CD14-positive monocyte (primary cell): Measurements from ENCODE around the gene HOATZ. TPM values are rescaled to one million over a fixed set of nuclear protein-coding genes. Genes with fewer than 3 reads are reported as not detected.

Experiments
- DNase-seq, 3 donors: peaks; one replicate each; pipeline ENCODE4 v3.0.0-alpha.2; 2011 to 2022
- H2AFZ ChIP-seq: 2 replicates; pipeline ENCODE4 v1.6.0; 2012; ENCODE audit warnings: mild to moderate bottlenecking, low read depth, low read length, inconsistent platforms; ENCODE audit not compliant: insufficient read depth, poor library complexity, severe bottlenecking
- H3K27ac ChIP-seq, 2 donors: 1 replicate in 1 of 2; 2 replicates in 1 of 2; pipeline ENCODE4 v1.5.1; 2012 to 2013; ENCODE audit warnings: low read length in 2 of 2, control low read depth in 1 of 2, inconsistent platforms in 1 of 2, low read depth in 1 of 2, mild to moderate bottlenecking in 1 of 2
- H3K27me3 ChIP-seq, 2 donors: one replicate each; pipeline versions ENCODE4 v1.6.0 to v1.6.1; 2011 to 2013; ENCODE audit warnings: low read length in 2 of 2; ENCODE audit not compliant: control insufficient read depth in 2 of 2, insufficient read depth in 2 of 2
- H3K36me3 ChIP-seq, 2 donors: replicated peaks in 1 of 2; 1 replicate in 1 of 2; 2 replicates in 1 of 2; pipeline versions ENCODE4 v1.5.1 to v1.6.1; 2012 to 2013; ENCODE audit warnings: low read length in 2 of 2, control low read depth in 1 of 2, inconsistent platforms in 1 of 2, mild to moderate bottlenecking in 1 of 2; ENCODE audit not compliant: insufficient read depth in 2 of 2, control insufficient read depth in 1 of 2
- H3K4me1 ChIP-seq, 2 donors: 1 replicate in 1 of 2; 2 replicates in 1 of 2; pipeline versions ENCODE4 v1.5.1 to v1.6.1; 2012 to 2013; ENCODE audit warnings: low read length in 2 of 2, control low read depth in 1 of 2, inconsistent platforms in 1 of 2, mild to moderate bottlenecking in 1 of 2, moderate library complexity in 1 of 2; ENCODE audit not compliant: insufficient read depth in 2 of 2, control insufficient read depth in 1 of 2
- H3K4me2 ChIP-seq: replicated peaks from 2 replicates; pipeline ENCODE3; 2012; ENCODE audit warnings: low read length, moderate library complexity, mild to moderate bottlenecking; ENCODE audit not compliant: poor library complexity, severe bottlenecking; ENCODE audit errors: extremely low read depth
- H3K4me3 ChIP-seq, 3 experiments: fragments of 200-600 bp in 1 of 3; sonication (generic) in 1 of 3; replicated peaks in 1 of 3; 1 replicate in 2 of 3; 2 replicates in 1 of 3; pipeline ENCODE4 v1.5.1; 2011 to 2013; ENCODE audit warnings: low read length in 3 of 3, mild to moderate bottlenecking in 3 of 3, control low read depth in 2 of 3, low read depth in 2 of 3, inconsistent platforms in 1 of 3, moderate library complexity in 1 of 3
- H3K79me2 ChIP-seq: 2 replicates; pipeline ENCODE4 v1.6.0; 2012; ENCODE audit warnings: mild to moderate bottlenecking, control low read depth, inconsistent platforms, low read length, moderate library complexity; ENCODE audit not compliant: insufficient read depth
- H3K9ac ChIP-seq: 2 replicates; pipeline ENCODE4 v1.6.0; 2017; ENCODE audit warnings: low read length, mild to moderate bottlenecking; ENCODE audit not compliant: insufficient read depth, poor library complexity, severe bottlenecking
- H3K9me3 ChIP-seq, 2 donors: replicated peaks in 1 of 2; 1 replicate in 1 of 2; 2 replicates in 1 of 2; pipeline versions ENCODE4 v1.5.1 to v1.6.1; 2012 to 2013; ENCODE audit warnings: low read length in 2 of 2, control low read depth in 1 of 2; ENCODE audit not compliant: control insufficient read depth in 1 of 2, insufficient read depth in 1 of 2
- H4K20me1 ChIP-seq: 2 replicates; pipeline ENCODE4 v1.6.0; 2012; ENCODE audit warnings: mild to moderate bottlenecking, low read length, control low read depth, moderate library complexity; ENCODE audit not compliant: insufficient read depth
- H3K27ac Mint-ChIP-seq, 7 donors: one replicate each; pipeline ENCODE4 v1.8.0; 2020; ENCODE audit warnings: mild to moderate bottlenecking in 7 of 7, mixed read lengths in 7 of 7, moderate library complexity in 6 of 7, inconsistent platforms in 2 of 7
- H3K27me3 Mint-ChIP-seq, 3 donors: one replicate each; pipeline ENCODE4 v1.8.0; 2021 to 2022; ENCODE audit warnings: low read depth in 3 of 3, mild to moderate bottlenecking in 3 of 3, mixed read lengths in 3 of 3, moderate library complexity in 3 of 3, inconsistent platforms in 1 of 3
- H3K36me3 Mint-ChIP-seq, 2 donors: one replicate each; pipeline ENCODE4 v1.8.0; 2020; ENCODE audit warnings: mixed read lengths in 2 of 2, inconsistent platforms in 1 of 2, mild to moderate bottlenecking in 1 of 2
- H3K4me1 Mint-ChIP-seq: one replicate; pipeline ENCODE4 v1.8.0; 2020; ENCODE audit warnings: mild to moderate bottlenecking, mixed read lengths
- H3K4me3 Mint-ChIP-seq, 2 donors: one replicate each; pipeline ENCODE4 v1.8.0; 2020; ENCODE audit warnings: mild to moderate bottlenecking in 2 of 2, mixed read lengths in 2 of 2, moderate library complexity in 1 of 2
- H3K9me3 Mint-ChIP-seq, 7 donors: one replicate each; pipeline ENCODE4 v1.8.0; 2020 to 2022; ENCODE audit warnings: mixed read lengths in 7 of 7, mild to moderate bottlenecking in 6 of 7, moderate library complexity in 6 of 7, inconsistent platforms in 2 of 7
- CTCF ChIP-seq: fragments of 200-600 bp; IDR thresholded peaks from one replicate; pipeline ENCODE4 v1.8.0; 2022; ENCODE audit warnings: antibody characterized with exemption, mild to moderate bottlenecking
- WGBS: methylation state at CpG from one replicate; pipeline ENCODE4 v1.1.5; 2013; ENCODE audit warnings: missing lambda C conversion rate; ENCODE audit not compliant: insufficient coverage; 5-methylcytosine and 5-hydroxymethylcytosine counted together
- intact Hi-C, 2 donors: fragments of 100-400 bp; cut with micrococcal nuclease; formaldehyde crosslinking; loops; one replicate each; pipeline versions ENCODE4 v1.15.0 to v1.15.1; 2023
- polyA plus RNA-seq, 3 donors: library from polyadenylated mRNA; depleted of rRNA in 1 of 3; unstranded in 2 of 3; stranded (reverse) in 1 of 3; fragments of 300-500 nt in 2 of 3; fragments of >200 nt in 1 of 3; fragmentation: Illumina TruSeq in 2 of 3; gene quantifications; 1 replicate in 2 of 3; 2 replicates in 1 of 3; pipeline ENCODE4 v1.2.3, GENCODE V29; 2012 to 2021

HOATZ gene
- polyA plus RNA-seq, 3 donors: not detected

GRCh38 chr11:111494040-111494439 lies 20.5 kb upstream of the HOATZ start:
- Histone ChIP-seq H3K4me1 (no peaks in the 10 kb centered on the region), H3K36me3 (no peaks in the 10 kb centered on the region), H3K9ac (no peak overlapping the region), H4K20me1 (no peaks in the 10 kb centered on the region), H2AFZ (no peak overlapping the region), H3K79me2 (no peaks in the 10 kb centered on the region), H3K4me3 (no peak overlapping the region), H3K9me3 (no peaks in the 10 kb centered on the region), H3K27ac (no peak overlapping the region), H3K27me3 (no peaks in the 10 kb centered on the region), H3K4me2 (no peak overlapping the region)
- WGBS: 100% methylated on average over 1 of the region's 1 CpG
- H3K4me1 Mint-ChIP-seq: peaks cover 3% of the 10 kb centered on the region
- peaks cover 0 to 1% (median 0%) of the 10 kb centered on the region in 3 donors for H3K27me3 Mint-ChIP-seq
- no peak for TF ChIP-seq CTCF
- DNase-seq: no peak
- intact Hi-C loops: no loop called here
- H3K9me3 Mint-ChIP-seq: peaks cover 0 to 5% (median under 1%) of the 10 kb centered on the region in 7 donors
- H3K27ac Mint-ChIP-seq: no peak overlapping the region
- H3K36me3 Mint-ChIP-seq: no peaks in the 10 kb centered on the region
- H3K4me3 Mint-ChIP-seq: no peak overlapping the region

GRCh38 chr11:111499483-111499882 lies 15.1 kb upstream of the HOATZ start:
- Mint-ChIP-seq H3K27ac (no peak overlapping the region), H3K4me3 (no peak overlapping the region), H3K27me3 (peaks cover 0 to 4% (median 0%) of the 10 kb centered on the region in 3 donors), H3K36me3 (no peaks in the 10 kb centered on the region), H3K4me1 (peaks cover 3% of the 10 kb centered on the region), H3K9me3 (no peaks in the 10 kb centered on the region)
- Histone ChIP-seq H3K27ac (no peak overlapping the region), H3K4me1 (no peaks in the 10 kb centered on the region), H3K9ac (no peak overlapping the region), H3K4me2 (no peak overlapping the region), H4K20me1 (no peaks in the 10 kb centered on the region), H3K9me3 (no peaks in the 10 kb centered on the region), H3K79me2 (no peaks in the 10 kb centered on the region), H2AFZ (no peak overlapping the region), H3K36me3 (no peaks in the 10 kb centered on the region), H3K4me3 (no peak overlapping the region), H3K27me3 (no peaks in the 10 kb centered on the region)
- intact Hi-C loops: no loop called here
- no peak for TF ChIP-seq CTCF
- DNase-seq: no peak
- 100% methylated on average over 3 of the region's 5 CpGs for WGBS
